Measurements from ENCODE around the gene ROM1. TPM values are rescaled to one million over a fixed set of nuclear protein-coding genes. Genes with fewer than 3 reads are reported as not detected.
A peak's percentile ranks its signal among the peaks of the same experiment; 100 is the strongest.

Gene ROM1
- total and polyA plus RNA-seq, 2 experiments from 2014 or later, result 0.24 to 0.65 TPM

DNA sequence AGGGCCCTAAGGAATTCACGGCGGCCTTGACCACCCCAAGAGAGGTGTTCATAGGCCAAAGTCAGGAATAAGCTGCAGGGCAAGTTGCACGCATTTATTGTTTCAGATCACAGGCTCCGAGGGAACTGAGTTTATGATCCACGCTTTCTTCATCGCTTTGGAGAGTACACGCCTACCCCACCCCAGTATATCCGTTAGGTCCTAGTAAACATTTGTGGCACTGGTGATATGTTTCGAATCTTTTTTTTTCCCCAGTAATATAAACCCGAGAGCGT, 32.6 kb downstream of the ROM1 start (continued):
- TF ChIP-seq, protein P1, sequence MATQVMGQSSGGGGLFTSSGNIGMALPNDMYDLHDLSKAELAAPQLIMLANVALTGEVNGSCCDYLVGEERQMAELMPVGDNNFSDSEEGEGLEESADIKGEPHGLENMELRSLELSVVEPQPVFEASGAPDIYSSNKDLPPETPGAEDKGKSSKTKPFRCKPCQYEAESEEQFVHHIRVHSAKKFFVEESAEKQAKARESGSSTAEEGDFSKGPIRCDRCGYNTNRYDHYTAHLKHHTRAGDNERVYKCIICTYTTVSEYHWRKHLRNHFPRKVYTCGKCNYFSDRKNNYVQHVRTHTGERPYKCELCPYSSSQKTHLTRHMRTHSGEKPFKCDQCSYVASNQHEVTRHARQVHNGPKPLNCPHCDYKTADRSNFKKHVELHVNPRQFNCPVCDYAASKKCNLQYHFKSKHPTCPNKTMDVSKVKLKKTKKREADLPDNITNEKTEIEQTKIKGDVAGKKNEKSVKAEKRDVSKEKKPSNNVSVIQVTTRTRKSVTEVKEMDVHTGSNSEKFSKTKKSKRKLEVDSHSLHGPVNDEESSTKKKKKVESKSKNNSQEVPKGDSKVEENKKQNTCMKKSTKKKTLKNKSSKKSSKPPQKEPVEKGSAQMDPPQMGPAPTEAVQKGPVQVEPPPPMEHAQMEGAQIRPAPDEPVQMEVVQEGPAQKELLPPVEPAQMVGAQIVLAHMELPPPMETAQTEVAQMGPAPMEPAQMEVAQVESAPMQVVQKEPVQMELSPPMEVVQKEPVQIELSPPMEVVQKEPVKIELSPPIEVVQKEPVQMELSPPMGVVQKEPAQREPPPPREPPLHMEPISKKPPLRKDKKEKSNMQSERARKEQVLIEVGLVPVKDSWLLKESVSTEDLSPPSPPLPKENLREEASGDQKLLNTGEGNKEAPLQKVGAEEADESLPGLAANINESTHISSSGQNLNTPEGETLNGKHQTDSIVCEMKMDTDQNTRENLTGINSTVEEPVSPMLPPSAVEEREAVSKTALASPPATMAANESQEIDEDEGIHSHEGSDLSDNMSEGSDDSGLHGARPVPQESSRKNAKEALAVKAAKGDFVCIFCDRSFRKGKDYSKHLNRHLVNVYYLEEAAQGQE (IDR thresholded peaks at IDR 0.05; ENCODE audit: unreplicated experiment), result no peak
- TF ChIP-seq, protein P2, sequence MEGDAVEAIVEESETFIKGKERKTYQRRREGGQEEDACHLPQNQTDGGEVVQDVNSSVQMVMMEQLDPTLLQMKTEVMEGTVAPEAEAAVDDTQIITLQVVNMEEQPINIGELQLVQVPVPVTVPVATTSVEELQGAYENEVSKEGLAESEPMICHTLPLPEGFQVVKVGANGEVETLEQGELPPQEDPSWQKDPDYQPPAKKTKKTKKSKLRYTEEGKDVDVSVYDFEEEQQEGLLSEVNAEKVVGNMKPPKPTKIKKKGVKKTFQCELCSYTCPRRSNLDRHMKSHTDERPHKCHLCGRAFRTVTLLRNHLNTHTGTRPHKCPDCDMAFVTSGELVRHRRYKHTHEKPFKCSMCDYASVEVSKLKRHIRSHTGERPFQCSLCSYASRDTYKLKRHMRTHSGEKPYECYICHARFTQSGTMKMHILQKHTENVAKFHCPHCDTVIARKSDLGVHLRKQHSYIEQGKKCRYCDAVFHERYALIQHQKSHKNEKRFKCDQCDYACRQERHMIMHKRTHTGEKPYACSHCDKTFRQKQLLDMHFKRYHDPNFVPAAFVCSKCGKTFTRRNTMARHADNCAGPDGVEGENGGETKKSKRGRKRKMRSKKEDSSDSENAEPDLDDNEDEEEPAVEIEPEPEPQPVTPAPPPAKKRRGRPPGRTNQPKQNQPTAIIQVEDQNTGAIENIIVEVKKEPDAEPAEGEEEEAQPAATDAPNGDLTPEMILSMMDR (conservative IDR thresholded peaks at IDR 0.05; ENCODE audit: low read depth in 2 of 2), result no peak
- TF ChIP-seq EZH2phosphoT487 (IDR thresholded peaks at IDR 0.05; ENCODE audit: unreplicated experiment) (no peak), STAT1 (IDR thresholded peaks at IDR 0.05; ENCODE audit: unreplicated experiment) (no peak), JUNB (IDR thresholded peaks at IDR 0.05; ENCODE audit: unreplicated experiment) (no peak), EZH2 (IDR thresholded peaks at IDR 0.05; ENCODE audit: low read depth, unreplicated experiment) (no peak)

DNA sequence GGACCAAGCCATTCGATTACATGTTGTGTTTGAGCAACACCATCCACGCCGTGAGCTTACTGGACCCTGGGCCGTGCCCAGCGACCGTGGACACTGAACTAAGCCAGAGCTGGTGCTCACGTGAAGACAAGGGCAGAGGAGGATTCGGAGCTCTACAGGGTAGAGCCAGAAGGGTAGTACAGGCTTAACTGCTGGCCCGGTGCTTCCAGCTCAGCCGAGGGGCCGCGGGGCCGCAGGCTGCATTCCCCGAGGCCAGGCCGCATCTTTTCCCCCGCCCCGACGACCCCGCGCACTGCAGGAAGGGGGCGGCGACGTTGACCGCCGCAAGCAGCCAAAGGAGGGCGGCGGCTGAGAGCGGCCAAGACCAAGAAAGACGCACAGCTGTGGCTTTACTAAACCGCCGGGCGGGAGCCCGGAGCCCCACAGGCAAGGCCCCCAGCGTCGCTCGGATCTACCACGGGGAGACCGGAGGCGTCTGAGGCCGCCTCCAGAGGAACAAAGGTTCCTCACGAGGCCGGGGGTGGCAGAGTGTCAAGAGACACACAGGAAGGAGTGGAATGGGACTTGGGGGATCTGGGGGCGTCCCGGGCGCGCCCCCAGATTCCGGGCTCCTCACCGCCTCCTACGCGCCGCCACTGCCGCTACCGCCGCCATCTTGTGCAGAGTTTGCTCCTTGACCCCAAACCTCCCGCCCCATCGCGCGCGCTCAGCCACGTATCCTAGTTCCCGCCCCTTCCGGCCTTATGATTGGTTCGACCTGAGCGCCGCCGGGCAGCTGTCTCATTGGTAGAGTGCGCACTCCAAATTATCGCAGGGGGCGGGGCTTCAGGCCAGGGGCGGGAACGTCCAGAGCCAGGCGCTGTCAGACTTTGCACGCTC, 33.1 kb downstream of the ROM1 start, which contains the start of gene GANAB:
TSS of gene GANAB (minus strand) at position 668 of the 879 bp plus-strand sequence. CDS start at position 654, 14 bp downstream.
- 0 out of 2 replicates have a peak, but pooled peaks cover 16% of the 10 kb centered on the region for H3F3A ChIP-seq (replicated peaks; ENCODE audit: low read depth)
- DNase-seq (ENCODE audit: low spot score), result peak; percentile 100
- ATAC-seq, result peak; percentile 97
- no peaks in the 10 kb centered on the region for H3K27me3 ChIP-seq (ENCODE audit: insufficient read depth)
- peak within 1 kb of the TSS; percentile 100 for H3K4me3 ChIP-seq
- H3K4me2 ChIP-seq, result peak within 1 kb of the TSS; percentile 100
- no peaks in the 10 kb centered on the region; the same call in 1 of the 2 replicates for H3K4me1 ChIP-seq (ENCODE audit: insufficient read depth)
- H3K9me2 ChIP-seq (ENCODE audit: insufficient read depth), result no peaks in the 10 kb centered on the region
- no peak within 1 kb of the TSS for H2AFZ ChIP-seq
- H3K36me3 ChIP-seq (ENCODE audit: insufficient read depth), result peaks cover 10% of the 10 kb centered on the region; the same call in 1 of the 2 replicates
- H4K20me1 ChIP-seq (replicated peaks; ENCODE audit: insufficient read depth), result peaks cover 19% of the 10 kb centered on the region
- Mint-ChIP-seq H3K27me3 (ENCODE audit: insufficient read depth, low read depth, poor library complexity) (peaks cover 10% of the 10 kb centered on the region), H3K27ac (peak within 1 kb of the TSS; percentile 98), H3K36me3 (ENCODE audit: low read depth) (peaks cover 39% of the 10 kb centered on the region), H3K9me3 (peaks cover 2% of the 10 kb centered on the region; the same call in 1 of the 3 replicates), H3K4me3 (peak within 1 kb of the TSS; percentile 99), H3K4me1 (peaks cover 12% of the 10 kb centered on the region)
- peak within 1 kb of the TSS; percentile 96 for H3K27ac ChIP-seq (ENCODE audit: low read depth)
- peaks cover 48% of the 10 kb centered on the region for H3K79me2 ChIP-seq (replicated peaks; ENCODE audit: insufficient read depth)
- TF ChIP-seq ZNF114 (CRISPR knock-in tag; IDR thresholded peaks at IDR 0.05), result no peak
- TF ChIP-seq POLR2AphosphoS5 (IDR thresholded peaks at IDR 0.05; ENCODE audit: low read depth), result peak; percentile 90
- TF ChIP-seq EZH2phosphoT487 (IDR thresholded peaks at IDR 0.05; ENCODE audit: unreplicated experiment), result no peak
- peak; percentile 83 for TF ChIP-seq CREB1 (CRISPR knock-in tag; IDR thresholded peaks at IDR 0.05; ENCODE audit: low read depth)
- TF ChIP-seq EZH2 (IDR thresholded peaks at IDR 0.05; ENCODE audit: low read depth, unreplicated experiment), result no peak

Measured in GM23338 (cell line).